Activated CD4-positive, alpha-beta memory T cell treated with anti-CD3 and anti-CD28 coated beads for 36 hours (primary cell): Measurements from ENCODE around the gene ACTR2. TPM values are rescaled to one million over a fixed set of nuclear protein-coding genes. Genes with fewer than 3 reads are reported as not detected.
A peak's percentile ranks its signal among the peaks of the same experiment; 100 is the strongest.
"Not testable (repeated sequence)": the region's sequence is repeated elsewhere in the genome, so short reads cannot be mapped to it uniquely, and the experiment has no call there.

Experiments used
- CTCF ChIA-PET: fragments of 350-600 bp; sonication (Branson Sonifier 250); formaldehyde crosslinking; loops from one replicate; lab custom pipeline; 2021; ENCODE audit warnings: antibody characterized with exemption, inconsistent platforms; lab: Charles Lee
- POLR2A ChIA-PET: fragments of 350-600 bp; sonication (Branson Sonifier 250); formaldehyde crosslinking; loops from one replicate; lab custom pipeline; 2021; ENCODE audit warnings: antibody characterized with exemption; lab: Charles Lee
- DNase-seq: peaks from one replicate; pipeline ENCODE4 v3.0.0-alpha.2; 2020
- H3K27ac Mint-ChIP-seq: one replicate; pipeline ENCODE4 v1.8.0; 2021; ENCODE audit warnings: mixed read lengths
- H3K27me3 Mint-ChIP-seq: one replicate; pipeline ENCODE4 v1.8.0; 2021; ENCODE audit warnings: mixed read lengths
- H3K36me3 Mint-ChIP-seq: one replicate; pipeline ENCODE4 v1.8.0; 2021; ENCODE audit warnings: mixed read lengths
- H3K4me1 Mint-ChIP-seq: one replicate; pipeline ENCODE4 v1.8.0; 2021; ENCODE audit warnings: low read depth, mixed read lengths
- H3K4me3 Mint-ChIP-seq: one replicate; pipeline ENCODE4 v1.8.0; 2021; ENCODE audit warnings: mild to moderate bottlenecking, mixed read lengths
- H3K9me3 Mint-ChIP-seq: one replicate; pipeline ENCODE4 v1.8.0; 2021; ENCODE audit warnings: mixed read lengths
- intact Hi-C: fragments of 100-400 bp; cut with micrococcal nuclease; formaldehyde crosslinking; loops from one replicate; pipeline ENCODE4 v1.15.1; 2023
- total RNA-seq, 2 experiments: library from RNA; stranded (reverse); gene quantifications; one replicate each; pipeline ENCODE4 v1.2.3, GENCODE V29; 2021

ACTR2 gene
- total RNA-seq, result 100 to 1,000 TPM; 401 to 406 TPM

GRCh38 chr2:65227456-65228262 is at the start of gene ACTR2:
Gene ACTR2 (plus strand): TSS chr2:65227831. CDS start chr2:65227910, 79 bp downstream.
- Mint-ChIP-seq H3K36me3 (peaks cover 16% of the 10 kb centered on the region), H3K27me3 (no peaks in the 10 kb centered on the region), H3K4me3 (peak within 1 kb of the TSS; percentile 100), H3K27ac (peak within 1 kb of the TSS; percentile 99), H3K9me3 (no peaks in the 10 kb centered on the region), H3K4me1 (peaks cover 32% of the 10 kb centered on the region)
- peak; percentile 97 for DNase-seq
- ChIA-PET POLR2A (interaction anchor here (0.8 to 2.2 kb wide), 15 partner anchors 9 to 703 kb away, joined by 3 to 20 read pairs (median 4); partner anchors contain the start of genes AFTPH, CEP68 and RAB1A), CTCF (interaction anchor here (0.9 to 3.8 kb wide), 9 partner anchors 10 to 318 kb away, joined by 3 to 19 read pairs (median 5); partner anchors contain the start of genes CEP68 and RAB1A)
- intact Hi-C loops, result loop anchor here (1.0 to 5.0 kb wide), 10 partner anchors 74 to 620 kb away; partner anchors contain the start of genes RAB1A, SLC1A4 and SPRED2

GRCh38 chr2:65182570-65182969 is 45.1 kb upstream of the ACTR2 start:
- intact Hi-C loops, result no loop called here
- Mint-ChIP-seq H3K9me3 (no peaks in the 10 kb centered on the region), H3K4me3 (no peak overlapping the region), H3K4me1 (peaks cover 8% of the 10 kb centered on the region), H3K36me3 (no peaks in the 10 kb centered on the region), H3K27me3 (peaks cover 10% of the 10 kb centered on the region), H3K27ac (no peak overlapping the region)
- no peak for DNase-seq
- ChIA-PET POLR2A (no interaction called here), CTCF (no interaction called here)

- H3K4me3 Mint-ChIP-seq, H3K27me3 Mint-ChIP-seq, H3K36me3 Mint-ChIP-seq, H3K27ac Mint-ChIP-seq, CTCF ChIA-PET, POLR2A ChIA-PET, H3K9me3 Mint-ChIP-seq, intact Hi-C loops, H3K4me1 Mint-ChIP-seq, DNase-seq: not testable (repeated sequence)
Measured at GRCh38 chr2:65183406-65183805, 44.2 kb upstream of the ACTR2 start.

GRCh38 chr2:65185012-65185411 is 42.6 kb upstream of the ACTR2 start:
- H3K4me3 Mint-ChIP-seq, result no peak overlapping the region
- intact Hi-C loops, result loop anchor here (5.0 kb wide), 1 partner anchor 268 kb away; no protein-coding TSS in a partner anchor

GRCh38 chr2:65186093-65186868 is 41.4 kb upstream of the ACTR2 start:
- H3K36me3 Mint-ChIP-seq, result no peaks in the 10 kb centered on the region
- CTCF ChIA-PET, result interaction anchor here (0.5 to 4.0 kb wide), 33 partner anchors 8 to 270 kb away, joined by 3 to 44 read pairs (median 4); partner anchors contain the start of genes ACTR2, CEP68 and RAB1A
- H3K27ac Mint-ChIP-seq, result no peak overlapping the region
- H3K9me3 Mint-ChIP-seq, result no peaks in the 10 kb centered on the region
- H3K27me3 Mint-ChIP-seq, result peaks cover 19% of the 10 kb centered on the region
- peaks cover 10% of the 10 kb centered on the region for H3K4me1 Mint-ChIP-seq
- DNase-seq, result no peak
- intact Hi-C loops, result loop anchor here (5.0 kb wide), 1 partner anchor 269 kb away; no protein-coding TSS in a partner anchor
- POLR2A ChIA-PET, result no interaction called here
- no peak overlapping the region for H3K4me3 Mint-ChIP-seq

More at GRCh38 chr2:65185012-65185411, 42.6 kb upstream of the ACTR2 start:
- no peaks in the 10 kb centered on the region for H3K9me3 Mint-ChIP-seq
- peaks cover 10% of the 10 kb centered on the region for H3K4me1 Mint-ChIP-seq
- peaks cover 17% of the 10 kb centered on the region for H3K27me3 Mint-ChIP-seq
- ChIA-PET POLR2A (no interaction called here), CTCF (interaction anchor here (0.6 to 4.0 kb wide), 6 partner anchors 16 to 545 kb away, joined by 3 to 44 read pairs (median 5); partner anchors contain the start of gene RAB1A)
- DNase-seq, result no peak
- no peak overlapping the region for H3K27ac Mint-ChIP-seq
- no peaks in the 10 kb centered on the region for H3K36me3 Mint-ChIP-seq

GRCh38 chr2:65186872-65187851 is 40.5 kb upstream of the ACTR2 start:
- Mint-ChIP-seq H3K4me3 (no peak overlapping the region), H3K27me3 (peaks cover 16% of the 10 kb centered on the region), H3K9me3 (no peaks in the 10 kb centered on the region), H3K4me1 (peaks cover 10% of the 10 kb centered on the region), H3K36me3 (no peaks in the 10 kb centered on the region), H3K27ac (no peak overlapping the region)
- CTCF ChIA-PET, result interaction anchor here (0.6 to 4.0 kb wide), 32 partner anchors 9 to 271 kb away, joined by 3 to 44 read pairs (median 4); partner anchors contain the start of genes ACTR2, CEP68 and RAB1A
- POLR2A ChIA-PET, result no interaction called here
- peak; percentile 76 for DNase-seq
- intact Hi-C loops, result loop anchor here (1.0 to 5.0 kb wide), 2 partner anchors 122 to 270 kb away; no protein-coding TSS in a partner anchor

GRCh38 chr2:65193446-65193845 is 34.2 kb upstream of the ACTR2 start:
- intact Hi-C loops, result no loop called here
- CTCF ChIA-PET, result no interaction called here
- POLR2A ChIA-PET, result no interaction called here

GRCh38 chr2:65198737-65199136 is 28.9 kb upstream of the ACTR2 start:
- H3K36me3 Mint-ChIP-seq, result no peaks in the 10 kb centered on the region
- H3K27me3 Mint-ChIP-seq, result no peaks in the 10 kb centered on the region
- H3K4me1 Mint-ChIP-seq, result no peaks in the 10 kb centered on the region
- H3K27ac Mint-ChIP-seq, result no peak overlapping the region
- no peak for DNase-seq
- CTCF ChIA-PET, result interaction anchor here (1.5 kb wide), 1 partner anchor 12 kb away, joined by 4 read pairs; no protein-coding TSS in a partner anchor
- intact Hi-C loops, result no loop called here
- no peak overlapping the region for H3K4me3 Mint-ChIP-seq
- no peaks in the 10 kb centered on the region for H3K9me3 Mint-ChIP-seq
- POLR2A ChIA-PET, result no interaction called here

More at GRCh38 chr2:65193446-65193845, 34.2 kb upstream of the ACTR2 start:
- Mint-ChIP-seq H3K27ac (no peak overlapping the region), H3K4me1 (no peaks in the 10 kb centered on the region), H3K4me3 (no peak overlapping the region), H3K9me3 (no peaks in the 10 kb centered on the region), H3K27me3 (peaks cover 10% of the 10 kb centered on the region), H3K36me3 (no peaks in the 10 kb centered on the region)
- DNase-seq, result no peak

GRCh38 chr2:65199166-65199565 is 28.5 kb upstream of the ACTR2 start:
- CTCF ChIA-PET, result interaction anchor here (1.5 kb wide), 1 partner anchor 13 kb away, joined by 4 read pairs; no protein-coding TSS in a partner anchor
- no peaks in the 10 kb centered on the region for H3K9me3 Mint-ChIP-seq
- intact Hi-C loops, result no loop called here

GRCh38 chr2:65199891-65200290 is 27.7 kb upstream of the ACTR2 start:
- ChIA-PET CTCF (no interaction called here), POLR2A (no interaction called here)
- Mint-ChIP-seq H3K4me3 (no peak overlapping the region), H3K36me3 (no peaks in the 10 kb centered on the region), H3K9me3 (no peaks in the 10 kb centered on the region), H3K4me1 (no peaks in the 10 kb centered on the region), H3K27ac (no peak overlapping the region), H3K27me3 (no peaks in the 10 kb centered on the region)
- DNase-seq, result no peak
- intact Hi-C loops, result no loop called here

More at GRCh38 chr2:65199166-65199565, 28.5 kb upstream of the ACTR2 start:
- no peaks in the 10 kb centered on the region for H3K36me3 Mint-ChIP-seq
- H3K27ac Mint-ChIP-seq, result no peak overlapping the region
- H3K27me3 Mint-ChIP-seq, result no peaks in the 10 kb centered on the region
- no peak overlapping the region for H3K4me3 Mint-ChIP-seq
- no peak for DNase-seq
- no peaks in the 10 kb centered on the region for H3K4me1 Mint-ChIP-seq
- POLR2A ChIA-PET, result no interaction called here
